Heart left ventricle (tissue), 16 donors: ENCODE data around the gene BRWD1. TPM values are rescaled to one million over a fixed set of nuclear protein-coding genes. Genes with fewer than 3 reads are reported as not detected.

ENCODE experiments used
- ATAC-seq, 4 donors: fragments of 200-7000 bp; cut with Tn5 transposase; one replicate each; pipeline ENCODE4 v1.9.1; 2020 to 2022; ENCODE audit warnings: moderate library complexity in 4 of 4, mild to moderate bottlenecking in 3 of 4, moderate number of reproducible peaks in 1 of 4
- DNase-seq, 5 donors: peaks; one replicate each; pipeline ENCODE4 v3.0.0-alpha.2; 2020
- H3K27ac ChIP-seq, 12 donors: fragments of 200-600 bp; sonication (generic) in 4 of 12; one replicate each; pipeline versions ENCODE4 v1.5.0 to v1.8.0; 2016 to 2022; ENCODE audit warnings: mild to moderate bottlenecking in 2 of 12
- H3K27me3 ChIP-seq, 9 donors: fragments of 200-600 bp; sonication (generic) in 2 of 9; one replicate each; pipeline versions ENCODE4 v1.5.1 to v1.8.0; 2016 to 2022; ENCODE audit warnings: mild to moderate bottlenecking in 3 of 9
- H3K36me3 ChIP-seq, 9 donors: fragments of 200-600 bp; sonication (generic) in 2 of 9; one replicate each; pipeline versions ENCODE4 v1.5.0 to v1.8.0; 2018 to 2022; ENCODE audit warnings: mild to moderate bottlenecking in 2 of 9
- H3K4me1 ChIP-seq, 12 donors: fragments of 200-600 bp; sonication (generic) in 4 of 12; one replicate each; pipeline versions ENCODE4 v1.5.0 to v1.8.0; 2016 to 2022; ENCODE audit warnings: mild to moderate bottlenecking in 3 of 12
- H3K4me3 ChIP-seq, 12 donors: fragments of 200-600 bp; sonication (generic) in 4 of 12; one replicate each; pipeline versions ENCODE4 v1.5.0 to v1.8.0; 2017 to 2022; ENCODE audit warnings: mild to moderate bottlenecking in 9 of 12, moderate library complexity in 4 of 12
- H3K9me3 ChIP-seq, 12 donors: fragments of 200-600 bp; sonication (generic) in 4 of 12; one replicate each; pipeline versions ENCODE4 v1.5.0 to v1.8.0; 2016 to 2022; ENCODE audit warnings: mild to moderate bottlenecking in 1 of 12
- POLR2A ChIP-seq, 2 donors: fragments of 450-650 bp; IDR thresholded peaks; one replicate each; pipeline ENCODE4 v1.6.1; 2017; ENCODE audit warnings: antibody characterized with exemption in 2 of 2, mild to moderate bottlenecking in 2 of 2, moderate library complexity in 2 of 2
- WGBS, 4 donors: extraction: QIAGEN DNeasy Blood & Tissue Kit in 2 of 4; methylation state at CpG; one replicate each; pipeline versions ENCODE4 v1.1.5 to v1.1.7; 2013 to 2018; 5-methylcytosine and 5-hydroxymethylcytosine counted together
- intact Hi-C, 10 donors: fragments of 100-400 bp; cut with DNase I; formaldehyde crosslinking; loops; one replicate each; pipeline versions ENCODE4 v1.11.1 to v1.14.2; 2022
- polyA plus RNA-seq, 2 donors: library from polyadenylated mRNA; stranded (reverse); fragments of 200-250 nt; gene quantifications; one replicate each; pipeline ENCODE4 v1.2.3, GENCODE V29; 2013
- total RNA-seq, 9 donors: library from RNA; depleted of rRNA in 2 of 9; stranded (reverse); fragments of >200 nt in 2 of 9; fragmentation: NEBNext Ultra II Directional in 3 of 9; extraction: Animal tissue kit (Norgen Biotek cat#: 25700) in 3 of 9; gene quantifications; one replicate each; pipeline versions ENCODE4 v1.1.0 to v1.2.4, GENCODE V29; 2016 to 2023
- TF ChIP-seq, protein P1 (sequence below), 12 donors: fragments of 200-600 bp; sonication (generic) in 4 of 12; IDR thresholded peaks; one replicate each; pipeline versions ENCODE4 v1.5.0 to v1.8.0; 2018 to 2022; ENCODE audit warnings: antibody characterized with exemption in 12 of 12, mild to moderate bottlenecking in 5 of 12
- donor health status: ischemic (EF 13 %, LVEDD 7.1; RV severe dilation, severe dysfunction).
- donor health status: healthy with polysubstance abuse.
- donor health status: DM: no; HTN: yes; CAD: no.
- donor health status: DM: no; HTN: no; CAD: no.
- donor health status: ischemic (EF 25% LVEDD 6.9; RV normal size, moderate dysfunction).
- donor health status: ischemic (EF 25% LVEDD 5.7; RV mildly dilated, moderate dysfunction).
- donor health status: healthy.
- donor health status: DM: yes; HTN: yes; CAD: no.
- donor health status: ischemic (EF 35%, LVEDD 5.7; RV mildly dilated, moderate dysfunction).
- donor health status: nonischemic (EF 11% LVEDD 7.7; RV severe dilation, severe dysfunction).
- donor health status: DM: yes; HTN: yes; CAD: no.
- donor health status: PGD.
- donor health status: ischemic (EF 29% LVEDD 5.4; RV normal size, mild dysfunction).
- donor health status: nonischemic (EF 23%, LVEDD 6.1; RV moderate dilation, normal function).

The BRWD1 gene
- total and polyA plus RNA-seq, 11 donors, result 9.7 to 44.5 (median 32.0) TPM

- H3K9me3 ChIP-seq, result peaks cover 0 to 5% (median 0%) of the 10 kb centered on the region in 12 donors
- H3K36me3 ChIP-seq, result no peaks in the 10 kb centered on the region
- WGBS, 4 donors, result 79 to 86% (median 82%) methylated on average over 3 of the region's 3 CpGs
- intact Hi-C loops, result loop anchor here in 2 of 10 donors (5.0 kb wide), 2 partner anchors 34 to 39 kb away; no protein-coding TSS in a partner anchor
- peaks cover 0 to 10% (median 4%) of the 10 kb centered on the region in 12 donors for H3K4me1 ChIP-seq
- TF ChIP-seq, protein P1, sequence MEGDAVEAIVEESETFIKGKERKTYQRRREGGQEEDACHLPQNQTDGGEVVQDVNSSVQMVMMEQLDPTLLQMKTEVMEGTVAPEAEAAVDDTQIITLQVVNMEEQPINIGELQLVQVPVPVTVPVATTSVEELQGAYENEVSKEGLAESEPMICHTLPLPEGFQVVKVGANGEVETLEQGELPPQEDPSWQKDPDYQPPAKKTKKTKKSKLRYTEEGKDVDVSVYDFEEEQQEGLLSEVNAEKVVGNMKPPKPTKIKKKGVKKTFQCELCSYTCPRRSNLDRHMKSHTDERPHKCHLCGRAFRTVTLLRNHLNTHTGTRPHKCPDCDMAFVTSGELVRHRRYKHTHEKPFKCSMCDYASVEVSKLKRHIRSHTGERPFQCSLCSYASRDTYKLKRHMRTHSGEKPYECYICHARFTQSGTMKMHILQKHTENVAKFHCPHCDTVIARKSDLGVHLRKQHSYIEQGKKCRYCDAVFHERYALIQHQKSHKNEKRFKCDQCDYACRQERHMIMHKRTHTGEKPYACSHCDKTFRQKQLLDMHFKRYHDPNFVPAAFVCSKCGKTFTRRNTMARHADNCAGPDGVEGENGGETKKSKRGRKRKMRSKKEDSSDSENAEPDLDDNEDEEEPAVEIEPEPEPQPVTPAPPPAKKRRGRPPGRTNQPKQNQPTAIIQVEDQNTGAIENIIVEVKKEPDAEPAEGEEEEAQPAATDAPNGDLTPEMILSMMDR (IDR thresholded peaks at IDR 0.05), result no peak
- no peak for TF ChIP-seq POLR2A (IDR thresholded peaks at IDR 0.05)
- H3K4me3 ChIP-seq, result no peak overlapping the region
- no peak overlapping the region for H3K27ac ChIP-seq
- no peaks in the 10 kb centered on the region for H3K27me3 ChIP-seq
- ATAC-seq (no peak), DNase-seq (no peak)
Measured at GRCh38 chr21:39353295-39353694, 39.9 kb upstream of the BRWD1 start.

GRCh38 chr21:39350094-39351005 lies 36.9 kb upstream of the BRWD1 start:
- peaks cover 0 to 18% (median 10%) of the 10 kb centered on the region in 9 donors for H3K36me3 ChIP-seq
- peaks cover 0 to 5% (median 0%) of the 10 kb centered on the region in 12 donors for H3K9me3 ChIP-seq
- intact Hi-C loops, result loop anchor here in 2 of 10 donors (5.0 kb wide), 2 partner anchors 37 to 42 kb away; no protein-coding TSS in a partner anchor
- peak overlapping the region in 11 of 12 donors; percentile 89 to 97 (median 93) for H3K27ac ChIP-seq
- TF ChIP-seq, protein P1 (IDR thresholded peaks at IDR 0.05), result no peak
- no peak for TF ChIP-seq POLR2A (IDR thresholded peaks at IDR 0.05)
- H3K4me1 ChIP-seq, result peaks cover 0 to 36% (median 24%) of the 10 kb centered on the region in 12 donors
- H3K27me3 ChIP-seq, result no peaks in the 10 kb centered on the region
- peak overlapping the region in 10 of 12 donors; percentile 68 to 93 (median 82) for H3K4me3 ChIP-seq
- no peak for ATAC-seq
- 70 to 81% (median 75%) methylated on average over 19 of the region's 19 CpGs for WGBS, 4 donors
- no peak for DNase-seq

DNA sequence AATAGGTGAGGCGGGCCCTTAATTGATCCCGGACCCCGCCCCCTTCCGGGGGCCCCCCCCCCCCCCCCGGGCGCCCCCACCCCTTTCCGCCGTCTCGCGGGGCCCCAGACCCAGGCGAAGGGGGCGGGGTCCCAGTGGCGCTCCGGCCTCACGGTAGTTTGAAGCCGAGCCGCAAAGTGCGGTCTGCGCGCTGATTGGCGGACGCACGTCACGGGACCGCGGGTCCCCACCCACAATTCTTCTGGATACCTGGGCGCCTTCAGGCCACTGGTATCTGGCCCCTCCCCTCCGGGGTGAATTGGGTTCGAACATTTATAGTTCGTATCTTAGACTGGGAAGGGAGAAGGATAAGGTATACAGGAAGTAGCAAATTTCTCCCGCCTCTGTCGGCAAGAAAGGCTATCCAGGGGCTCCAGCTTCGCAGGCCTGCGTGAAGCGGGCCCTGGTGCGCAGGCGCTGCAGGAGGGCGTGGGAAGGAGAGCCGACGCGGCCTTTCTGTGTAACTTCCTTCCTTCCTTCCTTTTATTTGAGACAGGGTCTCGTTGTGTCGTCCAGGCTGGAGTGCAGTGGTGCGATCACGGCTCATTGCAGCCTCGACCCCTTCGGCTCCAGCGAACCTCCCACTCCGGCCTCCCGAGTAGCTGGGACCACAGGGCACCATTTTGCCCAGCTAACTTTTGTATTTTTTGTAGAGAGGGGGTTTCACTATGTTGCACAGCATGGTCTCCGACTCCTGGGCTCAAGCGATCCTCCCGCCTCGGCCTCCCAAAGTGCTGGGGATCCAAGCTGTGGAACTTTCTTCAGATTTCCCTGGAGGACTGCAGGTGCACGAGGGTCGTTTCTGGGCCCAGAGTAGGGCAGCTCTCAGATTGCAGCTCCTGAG lies 36.0 kb upstream of the BRWD1 start:
- DNase-seq, result peak; percentile 96 to 97 (median 97)
- Histone ChIP-seq H3K4me3 (peak overlapping the region; percentile 62 to 93 (median 80)), H3K4me1 (peaks cover 0 to 39% (median 24%) of the 10 kb centered on the region in 12 donors), H3K36me3 (peaks cover 0 to 24% (median 14%) of the 10 kb centered on the region in 9 donors), H3K27ac (peak overlapping the region; percentile 86 to 97 (median 93)), H3K9me3 (peaks cover 0 to 5% (median 0%) of the 10 kb centered on the region in 12 donors), H3K27me3 (no peaks in the 10 kb centered on the region)
- ATAC-seq, result peak; percentile 95 to 97 (median 97)
- WGBS, 4 donors, result 9 to 16% (median 13%) methylated on average over 41 to 56 of the region's 56 CpGs
- TF ChIP-seq, protein P1 (IDR thresholded peaks at IDR 0.05), result no peak
- TF ChIP-seq POLR2A (IDR thresholded peaks at IDR 0.05), result peak in 1 of 2 donors; percentile 33
- intact Hi-C loops, result loop anchor here (1.0 to 5.0 kb wide), 8 partner anchors 29 to 43 kb away; partner anchors contain the start of gene BRWD1 (in 5 of the 10)
